ENCODE measurements around the gene ZNF620. TPM values are rescaled to one million over a fixed set of nuclear protein-coding genes. Genes with fewer than 3 reads are reported as not detected.
"Not testable (repeated sequence)": the region's sequence is repeated elsewhere in the genome, so short reads cannot be mapped to it uniquely, and the experiment has no call there.

Gene ZNF620
- polyA plus RNA-seq (ENCODE audit: insufficient read length in 4 of 4) = 10 to 100 TPM in 3 of 4 donors, 1 to 10 TPM in 1; 9.9 to 10.4 (median 10.2) TPM

GRCh38 chr3:40505599-40506462, at the start of gene ZNF620:
Gene ZNF620 (plus strand): TSS chr3:40506039. CDS start chr3:40506353, 314 bp downstream.
- DNase-seq (ENCODE audit: low read depth in 4 of 4, low spot score in 3 of 4) = peak; percentile 63 to 81 (median 77)

GRCh38 chr3:40456279-40456939, 49.4 kb upstream of the ZNF620 start:
- DNase-seq (ENCODE audit: low read depth in 4 of 4, low spot score in 3 of 4) = no peak

- DNase-seq (ENCODE audit: low read depth in 4 of 4, low spot score in 3 of 4) = peak; percentile 89 to 92 (median 91)
Measured at GRCh38 chr3:40456940-40457823, 48.7 kb upstream of the ZNF620 start, which contains the start of gene RPL14. Gene RPL14 (plus strand): TSS chr3:40457339. CDS start chr3:40457472, 133 bp downstream.

- no peak for DNase-seq (ENCODE audit: low read depth in 4 of 4, low spot score in 3 of 4)
Measured at GRCh38 chr3:40458473-40458872, 47.4 kb upstream of the ZNF620 start.

GRCh38 chr3:40460481-40460880, 45.4 kb upstream of the ZNF620 start:
- not testable (repeated sequence) for DNase-seq (ENCODE audit: low read depth in 4 of 4, low spot score in 3 of 4)

GRCh38 chr3:40461161-40461560, 44.7 kb upstream of the ZNF620 start:
- no peak for DNase-seq (ENCODE audit: low read depth in 4 of 4, low spot score in 3 of 4)

GRCh38 chr3:40462838-40463237, 43.0 kb upstream of the ZNF620 start:
- DNase-seq (ENCODE audit: low read depth in 4 of 4, low spot score in 3 of 4) = not testable (repeated sequence)

- no peak for DNase-seq (ENCODE audit: low read depth in 4 of 4, low spot score in 3 of 4)
Measured at GRCh38 chr3:40463579-40463978, 42.3 kb upstream of the ZNF620 start.

GRCh38 chr3:40464339-40465110, 41.3 kb upstream of the ZNF620 start:
- no peak for DNase-seq (ENCODE audit: low read depth in 4 of 4, low spot score in 3 of 4)

GRCh38 chr3:40465111-40465407, 40.8 kb upstream of the ZNF620 start:
- no peak for DNase-seq (ENCODE audit: low read depth in 4 of 4, low spot score in 3 of 4)

- DNase-seq (ENCODE audit: low read depth in 4 of 4, low spot score in 3 of 4) = no peak
Measured at GRCh38 chr3:40465456-40465855, 40.4 kb upstream of the ZNF620 start.

GRCh38 chr3:40468018-40468417, 37.8 kb upstream of the ZNF620 start:
- no peak for DNase-seq (ENCODE audit: low read depth in 4 of 4, low spot score in 3 of 4)

- DNase-seq (ENCODE audit: low read depth in 4 of 4, low spot score in 3 of 4) = no peak
Measured at GRCh38 chr3:40470701-40471100, 35.1 kb upstream of the ZNF620 start.

GRCh38 chr3:40476478-40477470, 29.1 kb upstream of the ZNF620 start, which contains the start of gene ZNF619:
Gene ZNF619 (plus strand): TSS chr3:40477122. CDS start chr3:40477980, 858 bp downstream.
- DNase-seq (ENCODE audit: low read depth in 4 of 4, low spot score in 3 of 4) = peak in 3 of 4 donors; percentile 56 to 59 (median 57)

- DNase-seq (ENCODE audit: low read depth in 4 of 4, low spot score in 3 of 4) = no peak
Measured at GRCh38 chr3:40477666-40478065, 28.2 kb upstream of the ZNF620 start.

GRCh38 chr3:40487172-40487571, 18.7 kb upstream of the ZNF620 start:
- no peak for DNase-seq (ENCODE audit: low read depth in 4 of 4, low spot score in 3 of 4)

GRCh38 chr3:40490916-40491315, 14.9 kb upstream of the ZNF620 start:
- no peak for DNase-seq (ENCODE audit: low read depth in 4 of 4, low spot score in 3 of 4)

GRCh38 chr3:40494698-40495097, 11.1 kb upstream of the ZNF620 start:
- no peak for DNase-seq (ENCODE audit: low read depth in 4 of 4, low spot score in 3 of 4)

- no peak for DNase-seq (ENCODE audit: low read depth in 4 of 4, low spot score in 3 of 4)
Measured at GRCh38 chr3:40497288-40497687, 8.6 kb upstream of the ZNF620 start.

Data from right renal pelvis (tissue), 4 donors.